ENCODE measurements around the gene RNF7.
"Not testable (repeated sequence)": the region's sequence is repeated elsewhere in the genome, so short reads cannot be mapped to it uniquely, and the experiment has no call there.

RNF7 gene

GRCh38 chr3:141783632-141784031, 45.5 kb downstream of the RNF7 start:
- DNase-seq, result no peak

- no peak for DNase-seq
Measured at GRCh38 chr3:141784096-141784495, 46.0 kb downstream of the RNF7 start.

GRCh38 chr3:141784531-141784930, 46.4 kb downstream of the RNF7 start:
- no peak for DNase-seq

DNA sequence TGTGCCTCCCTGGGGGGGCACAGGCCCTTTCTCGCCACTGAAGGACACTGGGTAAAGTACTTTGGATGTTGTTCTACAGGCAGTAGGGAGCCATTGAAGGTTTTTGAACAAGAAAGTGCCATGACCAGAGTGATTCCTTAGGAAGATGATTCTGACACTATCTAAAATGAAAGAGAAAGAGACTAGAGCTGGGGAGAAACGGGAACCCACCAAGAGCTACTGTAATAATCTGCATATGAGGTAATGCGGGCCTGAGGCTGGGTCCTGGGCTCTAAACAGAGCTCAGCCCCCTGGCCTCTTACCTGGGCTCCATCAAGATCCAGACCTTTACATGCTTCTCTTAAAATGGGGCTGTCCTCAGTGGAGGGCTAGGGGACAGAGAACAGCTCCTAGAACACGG, 50.1 kb downstream of the RNF7 start:
- no peak for DNase-seq

- not testable (repeated sequence) for DNase-seq
Measured at GRCh38 chr3:141788750-141789149, 50.7 kb downstream of the RNF7 start.

GRCh38 chr3:141789281-141789680, 51.2 kb downstream of the RNF7 start:
- DNase-seq, result no peak

- no peak for DNase-seq
Measured at GRCh38 chr3:141790171-141790570, 52.1 kb downstream of the RNF7 start.

DNA sequence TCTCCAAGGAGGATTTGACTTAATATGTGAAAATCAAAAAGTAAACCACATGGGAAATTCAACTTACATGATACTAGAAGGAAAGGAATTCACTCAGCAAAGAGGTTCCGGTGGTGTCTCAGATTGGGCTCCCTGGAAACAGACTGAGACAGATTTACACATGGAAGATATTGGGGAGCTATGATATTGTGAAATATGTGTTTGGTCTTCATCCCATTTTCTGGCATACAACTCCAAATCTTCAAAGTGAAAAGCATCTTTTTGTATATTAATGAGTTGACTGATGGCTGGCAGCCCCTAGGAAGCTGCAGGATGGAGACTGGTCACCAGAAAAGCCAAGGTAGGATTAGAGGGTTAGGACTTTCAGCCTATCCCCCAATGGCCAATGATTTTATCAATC, 54.4 kb downstream of the RNF7 start:
- no peak for DNase-seq

DNA sequence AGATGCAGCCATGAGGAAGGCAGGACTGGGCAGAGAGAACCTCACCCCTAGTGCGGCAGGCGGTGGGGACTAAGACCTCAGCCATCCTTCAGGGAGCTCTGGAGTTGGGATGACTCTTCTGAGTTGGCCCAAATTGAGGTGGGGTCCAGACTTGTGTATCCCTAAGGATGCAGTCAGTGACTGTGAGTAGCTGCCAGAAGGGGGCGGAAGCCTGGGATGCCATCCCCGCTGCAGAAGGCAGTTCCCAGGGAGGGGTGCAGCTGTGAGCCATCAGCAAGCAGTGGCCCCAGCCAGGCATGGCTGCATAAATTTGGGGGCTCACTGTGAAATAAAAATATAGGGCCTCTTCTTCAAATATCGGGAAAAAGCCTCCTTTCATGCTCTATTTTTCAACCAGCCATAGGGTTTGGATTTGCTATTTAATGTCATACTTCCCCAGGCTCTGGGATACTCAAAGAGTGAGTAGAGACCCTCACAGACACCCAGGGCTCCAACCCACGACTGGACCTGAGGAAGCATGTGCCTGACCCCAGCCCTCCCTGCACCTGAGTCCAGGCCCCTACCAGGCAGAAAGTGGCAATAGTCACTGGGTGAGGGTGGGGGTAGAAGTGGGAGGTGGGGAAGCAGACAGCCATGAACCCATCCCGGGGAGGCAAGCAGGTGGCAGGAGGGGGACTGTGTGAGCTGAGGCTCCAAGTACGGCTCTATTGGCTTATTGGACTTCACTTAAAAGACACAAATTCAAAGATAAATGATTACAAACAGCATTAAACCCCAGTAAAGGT, 55.6 kb downstream of the RNF7 start:
- no peak for DNase-seq

DNA sequence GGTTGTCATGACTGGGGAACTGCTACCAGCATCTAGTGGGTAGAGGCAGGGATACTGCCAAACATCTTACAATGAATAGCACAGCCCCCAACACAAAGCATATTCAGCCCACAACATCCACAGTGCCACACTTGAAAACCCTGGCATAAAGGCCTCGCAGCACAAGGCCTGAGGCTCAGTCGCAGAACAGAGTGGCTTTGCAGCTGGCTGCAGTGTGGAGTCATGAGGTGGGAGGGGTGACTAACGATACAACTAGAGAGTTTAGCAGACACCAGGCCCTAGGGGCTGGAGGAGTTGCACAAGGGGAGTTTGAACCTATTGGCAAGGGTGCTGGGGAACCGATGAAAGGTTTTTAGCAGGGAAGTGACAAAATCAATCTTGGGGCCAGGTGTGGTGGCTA, 57.2 kb downstream of the RNF7 start:
- no peak for DNase-seq

- no peak for DNase-seq
Measured at GRCh38 chr3:141795741-141796080, 57.6 kb downstream of the RNF7 start.

GRCh38 chr3:141796081-141796888, 58.2 kb downstream of the RNF7 start:
- DNase-seq, result peak; percentile 66

All from CD4-positive, alpha-beta T cell treated with Interleukin-10 for 1 hour (primary cell).